AG09319 (cell line): Measurements from ENCODE around the gene RPTOR.

Experiments
- DNase-seq: peaks from one replicate; pipeline ENCODE4 v3.0.0-alpha.2; 2010; ENCODE audit warnings: low read depth; ENCODE audit errors: extremely low read depth
- TF ChIP-seq, protein P1 (sequence below): IDR thresholded peaks from 2 replicates; pipeline ENCODE4 v1.5.1; 2011; ENCODE audit warnings: low read depth, mild to moderate bottlenecking, inconsistent platforms, low read length, moderate library complexity

Gene RPTOR

DNA sequence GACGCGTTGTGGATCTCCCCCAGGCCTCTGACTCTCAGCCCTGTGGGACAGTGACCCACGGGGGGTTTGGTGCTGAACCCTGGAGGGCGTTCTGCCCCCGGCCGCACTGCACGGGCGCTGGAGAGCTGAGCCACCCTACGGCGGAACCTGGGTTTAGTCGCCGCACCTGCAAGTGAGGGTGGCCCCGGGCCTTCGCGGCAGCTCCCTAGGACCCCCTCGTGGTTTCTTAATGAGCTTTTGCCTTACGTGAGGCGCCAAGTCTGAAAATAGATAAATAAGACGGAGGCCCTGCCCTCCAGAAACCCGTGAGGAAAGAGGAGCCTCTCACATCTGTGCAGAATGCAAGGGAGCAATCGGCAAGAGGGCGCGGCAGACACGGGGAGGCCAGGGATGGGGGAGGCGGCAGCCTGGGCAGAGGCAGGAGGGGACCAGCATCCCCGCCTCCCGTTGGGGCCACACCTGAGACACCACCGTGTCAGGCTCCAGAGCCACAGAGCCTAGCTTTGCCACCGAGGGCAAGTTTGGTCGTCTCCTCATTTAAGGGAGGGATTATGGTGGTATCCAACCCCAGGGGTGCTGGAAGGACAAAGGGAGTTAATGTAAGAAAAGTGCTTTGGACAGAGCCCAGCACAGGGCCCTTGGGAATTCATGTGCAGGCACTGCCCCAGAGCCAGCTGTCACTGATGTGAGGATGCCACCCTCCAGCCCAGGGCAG is 293.8 kb downstream of the RPTOR start:
- TF ChIP-seq, protein P1, sequence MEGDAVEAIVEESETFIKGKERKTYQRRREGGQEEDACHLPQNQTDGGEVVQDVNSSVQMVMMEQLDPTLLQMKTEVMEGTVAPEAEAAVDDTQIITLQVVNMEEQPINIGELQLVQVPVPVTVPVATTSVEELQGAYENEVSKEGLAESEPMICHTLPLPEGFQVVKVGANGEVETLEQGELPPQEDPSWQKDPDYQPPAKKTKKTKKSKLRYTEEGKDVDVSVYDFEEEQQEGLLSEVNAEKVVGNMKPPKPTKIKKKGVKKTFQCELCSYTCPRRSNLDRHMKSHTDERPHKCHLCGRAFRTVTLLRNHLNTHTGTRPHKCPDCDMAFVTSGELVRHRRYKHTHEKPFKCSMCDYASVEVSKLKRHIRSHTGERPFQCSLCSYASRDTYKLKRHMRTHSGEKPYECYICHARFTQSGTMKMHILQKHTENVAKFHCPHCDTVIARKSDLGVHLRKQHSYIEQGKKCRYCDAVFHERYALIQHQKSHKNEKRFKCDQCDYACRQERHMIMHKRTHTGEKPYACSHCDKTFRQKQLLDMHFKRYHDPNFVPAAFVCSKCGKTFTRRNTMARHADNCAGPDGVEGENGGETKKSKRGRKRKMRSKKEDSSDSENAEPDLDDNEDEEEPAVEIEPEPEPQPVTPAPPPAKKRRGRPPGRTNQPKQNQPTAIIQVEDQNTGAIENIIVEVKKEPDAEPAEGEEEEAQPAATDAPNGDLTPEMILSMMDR: no peak
- DNase-seq: no peak

DNA sequence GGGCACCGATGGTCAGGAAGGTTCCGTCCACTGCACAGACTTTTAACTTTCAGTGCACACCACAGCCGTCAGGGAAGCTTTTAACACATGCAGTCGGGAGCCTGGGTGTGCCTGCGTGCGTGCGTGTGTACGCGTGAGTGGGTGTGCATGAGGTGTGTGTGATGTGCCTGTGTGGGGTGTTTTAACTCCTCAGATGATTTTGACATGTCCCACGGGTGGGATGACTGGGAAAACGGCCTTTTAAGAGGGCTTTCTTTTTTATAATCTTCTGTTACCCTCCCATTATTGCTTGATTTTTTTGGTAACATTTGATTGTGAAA is 294.3 kb downstream of the RPTOR start:
- TF ChIP-seq, protein P1: no peak
- DNase-seq: no peak

DNA sequence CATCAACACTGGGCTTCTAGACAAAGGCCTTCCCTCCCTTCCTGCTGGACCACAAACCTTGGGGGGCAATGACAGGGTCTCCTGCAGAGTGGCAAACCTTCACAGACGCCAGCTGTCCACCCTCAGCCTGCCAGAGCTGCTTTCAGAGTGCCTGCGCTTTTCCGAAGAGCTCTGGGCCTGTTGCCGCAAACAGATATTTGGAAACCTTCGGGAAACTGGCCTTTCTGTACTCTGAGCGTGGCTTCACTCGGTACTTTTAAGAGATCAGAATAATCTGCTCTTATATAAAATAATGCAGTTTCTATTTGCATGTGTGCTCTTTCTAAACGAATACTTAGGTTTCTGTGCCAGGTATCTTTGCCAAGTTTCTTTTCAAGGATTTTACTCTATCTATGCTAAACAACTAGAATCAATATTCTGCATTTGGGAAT is 294.9 kb downstream of the RPTOR start:
- no peak for DNase-seq
- TF ChIP-seq, protein P1: no peak

DNA sequence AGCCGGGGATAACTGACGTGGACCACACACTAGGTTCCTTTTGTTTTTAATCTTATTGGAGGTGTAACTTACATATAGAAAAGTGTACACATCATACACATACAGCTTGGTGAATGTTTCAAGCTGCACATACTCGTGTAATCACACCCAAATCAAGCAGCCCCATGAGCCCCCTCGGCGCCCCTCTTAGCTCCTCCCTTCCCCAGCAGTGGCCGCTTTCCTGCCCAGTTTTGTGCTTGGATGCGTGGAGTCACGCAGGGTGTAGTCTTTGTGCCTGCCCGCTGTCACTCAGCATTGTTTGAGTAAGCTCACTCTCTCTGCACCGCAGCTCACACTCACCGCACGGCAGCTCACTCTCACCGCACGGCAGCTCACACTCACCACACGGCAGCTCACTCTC is 295.3 kb downstream of the RPTOR start:
- TF ChIP-seq, protein P1: no peak
- DNase-seq: no peak

DNA sequence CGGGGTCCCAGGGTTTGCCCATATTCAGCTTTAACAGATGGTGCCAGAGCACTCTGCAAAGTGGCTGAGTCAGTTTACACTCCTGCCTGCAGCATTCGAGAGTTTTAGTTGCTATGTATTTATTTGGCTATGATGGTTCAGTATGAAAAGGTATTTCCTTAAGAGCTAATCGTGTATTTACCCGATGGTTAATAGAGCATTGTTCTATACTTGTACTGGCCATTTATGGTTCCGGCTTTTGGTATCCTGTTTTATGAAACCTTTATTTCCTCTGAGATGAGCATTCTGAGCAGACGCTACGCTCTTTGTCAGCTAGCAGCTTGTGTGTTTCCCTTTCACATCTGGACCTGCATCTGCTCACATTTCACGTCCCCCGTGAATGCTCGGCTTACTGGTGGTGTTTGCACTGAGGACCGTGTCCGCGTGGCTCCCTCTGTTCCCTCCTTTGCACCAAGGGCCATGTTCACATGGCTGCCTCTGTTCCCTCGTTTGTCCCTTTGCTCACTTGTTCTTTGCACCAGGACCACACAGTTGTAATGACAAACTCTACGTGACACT is 297.9 kb downstream of the RPTOR start:
- TF ChIP-seq, protein P1: no peak
- no peak for DNase-seq

DNA sequence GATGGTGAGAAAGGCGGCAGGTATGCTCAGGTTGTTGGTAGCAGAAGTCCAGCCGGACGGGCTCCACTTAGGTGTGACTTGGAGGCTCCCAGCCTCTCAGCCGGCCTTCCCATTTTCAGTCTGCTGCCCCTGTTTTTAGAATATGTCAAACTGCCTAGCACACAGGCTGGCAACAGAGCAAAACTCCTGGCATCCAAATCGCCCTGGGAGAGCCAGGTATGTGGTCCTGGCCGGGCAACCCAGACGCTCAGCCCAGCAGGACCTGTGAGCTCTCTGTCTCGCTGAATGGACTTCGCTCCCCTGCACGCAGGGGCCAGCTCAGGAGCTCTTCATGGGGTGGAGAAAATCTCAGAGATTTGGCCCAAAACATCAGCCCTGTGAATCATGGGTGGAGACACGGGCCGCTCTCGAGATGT is 299.1 kb downstream of the RPTOR start:
- DNase-seq: no peak
- TF ChIP-seq, protein P1: no peak

DNA sequence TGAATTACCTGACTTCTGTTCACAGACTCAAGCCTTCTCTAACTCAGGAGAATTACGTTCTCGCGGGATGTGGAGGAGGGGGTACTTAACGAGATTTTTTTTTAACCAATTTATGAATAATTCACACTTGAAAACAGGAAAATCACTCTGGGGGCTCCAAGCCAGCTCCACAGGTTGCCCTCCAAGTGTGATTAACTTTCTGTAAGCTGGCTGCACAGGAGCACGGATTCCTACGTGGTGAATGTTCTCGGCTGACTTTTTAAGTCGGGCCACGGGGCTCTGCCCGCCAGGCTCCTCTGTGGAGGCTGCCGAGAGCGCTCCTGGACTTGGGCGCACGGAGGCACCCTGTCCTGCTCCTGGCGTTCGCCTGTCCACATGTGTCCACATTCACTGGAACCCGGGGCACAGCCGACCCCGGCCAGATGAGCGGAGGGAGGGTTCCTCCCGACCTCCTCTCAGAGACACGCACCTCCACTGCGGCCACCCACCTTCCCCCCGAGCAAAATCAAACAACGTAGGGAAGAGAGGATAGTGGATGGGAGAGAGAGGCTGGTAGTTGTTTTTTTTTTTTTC is 299.9 kb downstream of the RPTOR start:
- TF ChIP-seq, protein P1: no peak
- no peak for DNase-seq
